Measurements from ENCODE around the gene SPPL3. TPM values are rescaled to one million over a fixed set of nuclear protein-coding genes. Genes with fewer than 3 reads are reported as not detected.

Gene SPPL3
- total RNA-seq, 4 donors from 2014 or later, result 30.3 to 47.1 (median 34.2) TPM

- no peaks in the 10 kb centered on the region for H3K27me3 ChIP-seq
- H3K4me1 ChIP-seq, result no peaks in the 10 kb centered on the region
- H3K9me3 ChIP-seq, result no peaks in the 10 kb centered on the region
- intact Hi-C loops (cut with DNase I), result no loop called here
- no peak overlapping the region for H3K27ac ChIP-seq
- DNase-seq, result no peak
- no peak overlapping the region for H3K4me3 ChIP-seq
- TF ChIP-seq CTCF (IDR thresholded peaks at IDR 0.05) (no peak), POLR2A (IDR thresholded peaks at IDR 0.05) (no peak)
- WGBS, 2 donors, result 96 to 97% methylated on average over 7 to 9 of the region's 38 CpGs
- H3K36me3 ChIP-seq, result peaks cover 0 to 26% (median 0%) of the 10 kb centered on the region in 3 donors
Observed at GRCh38 chr12:120739031-120739762, 165.0 kb downstream of the SPPL3 start.

GRCh38 chr12:120738252-120739030, 165.7 kb downstream of the SPPL3 start:
- Histone ChIP-seq H3K27me3 (no peaks in the 10 kb centered on the region), H3K9me3 (no peaks in the 10 kb centered on the region), H3K4me1 (no peaks in the 10 kb centered on the region), H3K27ac (no peak overlapping the region), H3K36me3 (peaks cover 0 to 31% (median 0%) of the 10 kb centered on the region in 3 donors), H3K4me3 (no peak overlapping the region)
- DNase-seq, result no peak
- WGBS, 2 donors, result 100% methylated on average over 1 to 2 of the region's 31 CpGs
- intact Hi-C loops (cut with DNase I), result no loop called here
- TF ChIP-seq POLR2A (IDR thresholded peaks at IDR 0.05) (no peak), CTCF (IDR thresholded peaks at IDR 0.05) (no peak)

GRCh38 chr12:120737557-120738251, 166.5 kb downstream of the SPPL3 start:
- DNase-seq, result no peak
- Histone ChIP-seq H3K27ac (no peak overlapping the region), H3K9me3 (no peaks in the 10 kb centered on the region), H3K4me3 (no peak overlapping the region), H3K4me1 (no peaks in the 10 kb centered on the region), H3K36me3 (peaks cover 0 to 31% (median 0%) of the 10 kb centered on the region in 3 donors), H3K27me3 (no peaks in the 10 kb centered on the region)
- no peak for TF ChIP-seq POLR2A (IDR thresholded peaks at IDR 0.05)
- no peak for TF ChIP-seq CTCF (IDR thresholded peaks at IDR 0.05)
- WGBS, 2 donors, result 78% methylated on average over 5 of the region's 25 CpGs; no CpG with 5 or more reads in 1 of the 2 donors
- intact Hi-C loops (cut with DNase I), result no loop called here

- Histone ChIP-seq H3K4me3 (no peak overlapping the region), H3K9me3 (no peaks in the 10 kb centered on the region), H3K4me1 (no peaks in the 10 kb centered on the region), H3K36me3 (peaks cover 0 to 31% (median 0%) of the 10 kb centered on the region in 3 donors), H3K27me3 (no peaks in the 10 kb centered on the region), H3K27ac (no peak overlapping the region)
- TF ChIP-seq POLR2A (IDR thresholded peaks at IDR 0.05) (no peak), CTCF (IDR thresholded peaks at IDR 0.05) (no peak)
- 85 to 87% methylated on average over 7 to 12 of the region's 38 CpGs for WGBS, 2 donors
- intact Hi-C loops (cut with DNase I), result no loop called here
- no peak for DNase-seq
Observed at GRCh38 chr12:120736404-120737331, 167.5 kb downstream of the SPPL3 start.

All from esophagus squamous epithelium (tissue), 5 donors.